ENCODE data around the gene XYLT2.
A peak's percentile ranks its signal among the peaks of the same experiment; 100 is the strongest.
"Not testable (repeated sequence)": the region's sequence is repeated elsewhere in the genome, so short reads cannot be mapped to it uniquely, and the experiment has no call there.

The XYLT2 gene

GRCh38 chr17:50330151-50330775 lies 15.7 kb upstream of the XYLT2 start:
- Mint-ChIP-seq H3K4me1 (ENCODE audit: low read depth) (peaks cover 18% of the 10 kb centered on the region), H3K9me3 (no peaks in the 10 kb centered on the region), H3K4me3 (no peak overlapping the region), H3K27me3 (peaks cover 3% of the 10 kb centered on the region), H3K27ac (no peak overlapping the region), H3K36me3 (ENCODE audit: low read depth) (no peaks in the 10 kb centered on the region)
- DNase-seq, result no peak

- DNase-seq, result no peak
- Mint-ChIP-seq H3K4me3 (no peak overlapping the region), H3K27ac (peak overlapping the region; percentile 68), H3K4me1 (ENCODE audit: low read depth) (peaks cover 18% of the 10 kb centered on the region), H3K9me3 (no peaks in the 10 kb centered on the region), H3K36me3 (ENCODE audit: low read depth) (no peaks in the 10 kb centered on the region), H3K27me3 (peaks cover 3% of the 10 kb centered on the region)
Measured at GRCh38 chr17:50331085-50331791, 14.7 kb upstream of the XYLT2 start.

GRCh38 chr17:50332196-50332595 lies 13.7 kb upstream of the XYLT2 start:
- Mint-ChIP-seq H3K4me3 (no peak overlapping the region), H3K9me3 (no peaks in the 10 kb centered on the region), H3K4me1 (ENCODE audit: low read depth) (peaks cover 14% of the 10 kb centered on the region), H3K36me3 (ENCODE audit: low read depth) (no peaks in the 10 kb centered on the region), H3K27me3 (peaks cover 3% of the 10 kb centered on the region), H3K27ac (no peak overlapping the region)
- no peak for DNase-seq

- not testable (repeated sequence) for H3K27ac Mint-ChIP-seq, DNase-seq, H3K4me3 Mint-ChIP-seq
Measured at GRCh38 chr17:50333291-50334057, 12.5 kb upstream of the XYLT2 start.

GRCh38 chr17:50337956-50338355 lies 8.0 kb upstream of the XYLT2 start:
- peaks cover 2% of the 10 kb centered on the region for H3K9me3 Mint-ChIP-seq
- no peaks in the 10 kb centered on the region for H3K27me3 Mint-ChIP-seq
- no peak for DNase-seq
- H3K36me3 Mint-ChIP-seq (ENCODE audit: low read depth), result no peaks in the 10 kb centered on the region
- H3K27ac Mint-ChIP-seq, result no peak overlapping the region
- H3K4me1 Mint-ChIP-seq (ENCODE audit: low read depth), result peaks cover 8% of the 10 kb centered on the region
- H3K4me3 Mint-ChIP-seq, result no peak overlapping the region

More at GRCh38 chr17:50333291-50334057, 12.5 kb upstream of the XYLT2 start:
- peaks cover 14% of the 10 kb centered on the region for H3K4me1 Mint-ChIP-seq (ENCODE audit: low read depth)
- H3K36me3 Mint-ChIP-seq (ENCODE audit: low read depth); H3K9me3 Mint-ChIP-seq; H3K27me3 Mint-ChIP-seq: not testable (repeated sequence)

- H3K4me1 Mint-ChIP-seq (ENCODE audit: low read depth), result peaks cover 4% of the 10 kb centered on the region
- no peak for DNase-seq
- no peak overlapping the region for H3K27ac Mint-ChIP-seq
- peaks cover 2% of the 10 kb centered on the region for H3K9me3 Mint-ChIP-seq
- no peak overlapping the region for H3K4me3 Mint-ChIP-seq
- H3K36me3 Mint-ChIP-seq (ENCODE audit: low read depth), result no peaks in the 10 kb centered on the region
- no peaks in the 10 kb centered on the region for H3K27me3 Mint-ChIP-seq
Measured at GRCh38 chr17:50338645-50339044, 7.3 kb upstream of the XYLT2 start.

GRCh38 chr17:50339381-50339780 lies 6.5 kb upstream of the XYLT2 start:
- H3K27ac Mint-ChIP-seq, result no peak overlapping the region
- DNase-seq, result no peak
- H3K4me1 Mint-ChIP-seq (ENCODE audit: low read depth), result no peaks in the 10 kb centered on the region
- H3K9me3 Mint-ChIP-seq, result peaks cover 2% of the 10 kb centered on the region
- no peaks in the 10 kb centered on the region for H3K27me3 Mint-ChIP-seq
- H3K36me3 Mint-ChIP-seq (ENCODE audit: low read depth), result no peaks in the 10 kb centered on the region
- no peak overlapping the region for H3K4me3 Mint-ChIP-seq

GRCh38 chr17:50344731-50345365 lies 1.1 kb upstream of the XYLT2 start:
- no peak for DNase-seq
- Mint-ChIP-seq H3K27me3 (no peaks in the 10 kb centered on the region), H3K27ac (peak overlapping the region; percentile 86), H3K36me3 (ENCODE audit: low read depth) (peaks cover 10% of the 10 kb centered on the region), H3K4me1 (ENCODE audit: low read depth) (peaks cover 40% of the 10 kb centered on the region), H3K9me3 (no peaks in the 10 kb centered on the region), H3K4me3 (peak overlapping the region; percentile 79)

- no peak for DNase-seq
- Mint-ChIP-seq H3K4me3 (peak overlapping the region; percentile 94), H3K36me3 (ENCODE audit: low read depth) (peaks cover 16% of the 10 kb centered on the region), H3K9me3 (no peaks in the 10 kb centered on the region), H3K4me1 (ENCODE audit: low read depth) (peaks cover 46% of the 10 kb centered on the region), H3K27ac (peak overlapping the region; percentile 92), H3K27me3 (no peaks in the 10 kb centered on the region)
Measured at GRCh38 chr17:50346313-50347116, 589 bp downstream of the XYLT2 start.

GRCh38 chr17:50347117-50347893 lies 1.4 kb downstream of the XYLT2 start:
- Mint-ChIP-seq H3K4me1 (ENCODE audit: low read depth) (peaks cover 48% of the 10 kb centered on the region), H3K4me3 (peak overlapping the region; percentile 94), H3K27ac (peak overlapping the region; percentile 92), H3K9me3 (no peaks in the 10 kb centered on the region), H3K36me3 (ENCODE audit: low read depth) (peaks cover 20% of the 10 kb centered on the region), H3K27me3 (no peaks in the 10 kb centered on the region)
- DNase-seq, result peak; percentile 30

GRCh38 chr17:50347894-50348291 lies 2.0 kb downstream of the XYLT2 start:
- H3K9me3 Mint-ChIP-seq, result no peaks in the 10 kb centered on the region
- peak overlapping the region; percentile 70 for H3K27ac Mint-ChIP-seq
- DNase-seq, result no peak
- H3K4me1 Mint-ChIP-seq (ENCODE audit: low read depth), result peaks cover 48% of the 10 kb centered on the region
- H3K27me3 Mint-ChIP-seq, result no peaks in the 10 kb centered on the region
- H3K36me3 Mint-ChIP-seq (ENCODE audit: low read depth), result peaks cover 23% of the 10 kb centered on the region
- H3K4me3 Mint-ChIP-seq, result peak overlapping the region; percentile 94

GRCh38 chr17:50348522-50349242 lies 2.8 kb downstream of the XYLT2 start:
- H3K27me3 Mint-ChIP-seq, result no peaks in the 10 kb centered on the region
- peaks cover 48% of the 10 kb centered on the region for H3K4me1 Mint-ChIP-seq (ENCODE audit: low read depth)
- H3K36me3 Mint-ChIP-seq (ENCODE audit: low read depth), result peaks cover 30% of the 10 kb centered on the region
- DNase-seq, result peak; percentile 28
- H3K4me3 Mint-ChIP-seq, result no peak overlapping the region
- peak overlapping the region; percentile 70 for H3K27ac Mint-ChIP-seq
- H3K9me3 Mint-ChIP-seq, result no peaks in the 10 kb centered on the region

GRCh38 chr17:50349243-50349600 lies 3.3 kb downstream of the XYLT2 start:
- peak overlapping the region; percentile 48 for H3K27ac Mint-ChIP-seq
- peaks cover 48% of the 10 kb centered on the region for H3K4me1 Mint-ChIP-seq (ENCODE audit: low read depth)
- H3K36me3 Mint-ChIP-seq (ENCODE audit: low read depth), result peaks cover 34% of the 10 kb centered on the region
- H3K27me3 Mint-ChIP-seq, result no peaks in the 10 kb centered on the region
- H3K4me3 Mint-ChIP-seq, result no peak overlapping the region
- peak; percentile 23 for DNase-seq
- H3K9me3 Mint-ChIP-seq, result no peaks in the 10 kb centered on the region

All from activated T-cell treated with anti-CD3 and anti-CD28 coated beads, Interleukin-2, amount 50 U/mL, for 24 hours (primary cell).